ENCODE measurements around the gene CD14.

- TF ChIP-seq CTCF (IDR thresholded peaks at IDR 0.05) (no peak), POLR2A (IDR thresholded peaks at IDR 0.05) (no peak)
Observed at GRCh38 chr5:140603734-140604133, 29.2 kb downstream of the CD14 start.
